ENCODE data around the gene ANKRD13B. TPM values are rescaled to one million over a fixed set of nuclear protein-coding genes. Genes with fewer than 3 reads are reported as not detected.
A peak's percentile ranks its signal among the peaks of the same experiment; 100 is the strongest.

The ANKRD13B gene
- polyA plus RNA-seq, 4 donors = 6.1 to 19.1 (median 12.0) TPM

GRCh38 chr17:29568331-29569244 is 24.3 kb upstream of the ANKRD13B start, which contains the start of gene TP53I13:
Gene TP53I13, plus strand, starts transcription at chr17:29568701. Its CDS starts 58 bp downstream, at chr17:29568759.
- peak in 1 of 4 donors; percentile 80 for DNase-seq (ENCODE audit: low read depth in 4 of 4, low spot score in 2 of 4)

GRCh38 chr17:29569245-29569950 is 23.5 kb upstream of the ANKRD13B start:
- DNase-seq (ENCODE audit: low read depth in 4 of 4, low spot score in 2 of 4) = no peak

GRCh38 chr17:29570521-29570920 is 22.4 kb upstream of the ANKRD13B start:
- no peak for DNase-seq (ENCODE audit: low read depth in 4 of 4, low spot score in 2 of 4)

- DNase-seq (ENCODE audit: low read depth in 4 of 4, low spot score in 2 of 4) = no peak
Observed at GRCh38 chr17:29571486-29571882, 21.4 kb upstream of the ANKRD13B start.

GRCh38 chr17:29571883-29572681 is 20.9 kb upstream of the ANKRD13B start:
- no peak for DNase-seq (ENCODE audit: low read depth in 4 of 4, low spot score in 2 of 4)

GRCh38 chr17:29572691-29573557 is 20.0 kb upstream of the ANKRD13B start:
- DNase-seq (ENCODE audit: low read depth in 4 of 4, low spot score in 2 of 4) = no peak

- no peak for DNase-seq (ENCODE audit: low read depth in 4 of 4, low spot score in 2 of 4)
Observed at GRCh38 chr17:29573558-29573869, 19.4 kb upstream of the ANKRD13B start.

GRCh38 chr17:29573871-29574731 is 18.8 kb upstream of the ANKRD13B start:
- DNase-seq (ENCODE audit: low read depth in 4 of 4, low spot score in 2 of 4) = no peak

- no peak for DNase-seq (ENCODE audit: low read depth in 4 of 4, low spot score in 2 of 4)
Observed at GRCh38 chr17:29574732-29575510, 18.0 kb upstream of the ANKRD13B start.

- DNase-seq (ENCODE audit: low read depth in 4 of 4, low spot score in 2 of 4) = no peak
Observed at GRCh38 chr17:29575511-29576213, 17.3 kb upstream of the ANKRD13B start.

- DNase-seq (ENCODE audit: low read depth in 4 of 4, low spot score in 2 of 4) = no peak
Observed at GRCh38 chr17:29576214-29577000, 16.5 kb upstream of the ANKRD13B start.

GRCh38 chr17:29577001-29577370 is 15.9 kb upstream of the ANKRD13B start:
- no peak for DNase-seq (ENCODE audit: low read depth in 4 of 4, low spot score in 2 of 4)

GRCh38 chr17:29577385-29578211 is 15.3 kb upstream of the ANKRD13B start:
- no peak for DNase-seq (ENCODE audit: low read depth in 4 of 4, low spot score in 2 of 4)

- no peak for DNase-seq (ENCODE audit: low read depth in 4 of 4, low spot score in 2 of 4)
Observed at GRCh38 chr17:29578626-29579485, 14.1 kb upstream of the ANKRD13B start.

Data from left renal cortex interstitium (tissue), 4 donors.